GM18861 (cell line): ENCODE results near the gene TMEM59.

Experiments
- ATAC-seq: cut with Tn5 transposase; IDR thresholded peaks from one replicate; pipeline ENCODE4 v1.9.1; 2021; ENCODE audit not compliant: unreplicated experiment

TMEM59 gene

GRCh38 chr1:53986458-53986857 lies 66.5 kb downstream of the TMEM59 start:
- no peak for ATAC-seq

GRCh38 chr1:53984726-53985125 lies 68.3 kb downstream of the TMEM59 start:
- ATAC-seq, result no peak

DNA sequence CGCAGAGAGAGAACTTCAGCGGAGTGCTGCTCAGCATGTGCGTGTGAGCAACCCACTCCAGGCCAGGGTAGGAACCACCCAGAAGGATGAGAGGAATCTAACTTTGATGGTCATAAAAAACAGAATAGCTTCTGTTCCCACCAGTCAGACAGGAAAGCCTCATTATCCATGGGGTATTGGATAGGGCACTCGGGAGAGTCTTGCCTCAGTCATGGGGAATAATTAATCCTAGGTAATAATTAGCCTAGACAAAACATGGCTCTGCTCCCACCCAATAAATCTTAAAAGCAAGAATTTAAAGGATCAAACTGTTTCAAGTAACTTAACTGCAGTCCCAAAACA lies 70.3 kb downstream of the TMEM59 start:
- ATAC-seq, result no peak

DNA sequence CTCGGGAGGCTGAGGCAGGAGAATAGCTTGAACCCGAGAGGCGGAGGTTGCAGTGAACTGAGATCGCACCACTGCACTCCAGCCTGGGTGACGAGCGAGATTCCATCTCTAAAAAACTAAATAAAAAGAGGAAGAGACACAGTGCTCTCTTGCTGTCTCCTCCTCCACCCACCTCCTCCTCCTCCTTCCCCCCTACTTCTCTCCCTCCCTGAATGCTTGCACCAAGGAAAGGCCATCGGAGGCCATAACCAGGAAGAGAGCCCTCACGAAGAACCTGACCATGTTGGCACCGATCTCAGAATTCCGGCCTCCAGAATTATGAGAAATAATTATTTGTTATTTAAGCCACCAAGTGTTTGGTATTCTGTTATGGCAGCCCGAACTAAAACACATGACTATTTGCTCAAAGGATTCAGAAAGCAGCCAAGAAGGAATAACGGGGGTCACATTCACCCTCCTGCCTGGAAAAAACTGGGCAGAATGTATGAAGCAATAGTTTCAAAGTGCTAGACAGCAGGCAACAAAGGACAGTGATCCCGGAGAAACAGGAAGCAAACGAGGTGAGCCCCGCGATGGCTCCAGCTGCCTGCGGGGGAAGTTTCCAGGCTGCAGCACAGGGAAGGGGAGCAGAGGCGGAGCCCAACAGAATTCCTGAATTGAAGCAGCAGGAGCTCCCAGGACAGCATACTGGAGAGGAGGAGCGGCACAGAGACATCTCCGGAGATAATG lies 70.8 kb downstream of the TMEM59 start:
- no peak for ATAC-seq

GRCh38 chr1:53981220-53981619 lies 71.8 kb downstream of the TMEM59 start:
- ATAC-seq, result no peak

GRCh38 chr1:53979712-53980450 lies 73.1 kb downstream of the TMEM59 start:
- ATAC-seq, result no peak
